ENCODE results near the gene SLC35G6.

The SLC35G6 gene

GRCh38 chr17:7512824-7513540 is 31.7 kb downstream of the SLC35G6 start:
- DNase-seq (ENCODE audit: insufficient read length), result no peak
- FAIRE-seq, result no peak
- TF ChIP-seq POLR2A (IDR thresholded peaks at IDR 0.05; ENCODE audit: low read depth, low read length) (no peak), POLR2AphosphoS5 (IDR thresholded peaks at IDR 0.05; ENCODE audit: low read depth, low read length) (peak; percentile 8; the same call in 1 of the 2 replicates)

GRCh38 chr17:7513850-7514419 is 32.7 kb downstream of the SLC35G6 start:
- no peak for FAIRE-seq
- DNase-seq (ENCODE audit: insufficient read length), result no peak
- TF ChIP-seq POLR2AphosphoS5 (IDR thresholded peaks at IDR 0.05; ENCODE audit: low read depth, low read length), result peak; percentile 33; the same call in 1 of the 2 replicates
- no peak for TF ChIP-seq POLR2A (IDR thresholded peaks at IDR 0.05; ENCODE audit: low read depth, low read length)

- TF ChIP-seq TAF1 (IDR thresholded peaks at IDR 0.05; ENCODE audit: borderline replicate concordance, low read depth, low read length) (no peak), POLR2A (IDR thresholded peaks at IDR 0.05; ENCODE audit: low read depth, low read length) (no peak), POLR2AphosphoS5 (IDR thresholded peaks at IDR 0.05; ENCODE audit: low read depth, low read length) (no peak)
- FAIRE-seq (no peak), DNase-seq (ENCODE audit: insufficient read length) (no peak)
Measured at GRCh38 chr17:7515911-7516610, 34.8 kb downstream of the SLC35G6 start.

GRCh38 chr17:7523033-7523432 is 41.8 kb downstream of the SLC35G6 start:
- TF ChIP-seq TAF1 (IDR thresholded peaks at IDR 0.05; ENCODE audit: borderline replicate concordance, low read depth, low read length) (no peak), POLR2A (IDR thresholded peaks at IDR 0.05; ENCODE audit: low read depth, low read length) (no peak), POLR2AphosphoS5 (IDR thresholded peaks at IDR 0.05; ENCODE audit: low read depth, low read length) (no peak)

GRCh38 chr17:7528842-7529241 is 47.6 kb downstream of the SLC35G6 start:
- FAIRE-seq (no peak), DNase-seq (ENCODE audit: insufficient read length) (no peak)
- TF ChIP-seq TAF1 (IDR thresholded peaks at IDR 0.05; ENCODE audit: borderline replicate concordance, low read depth, low read length) (no peak), POLR2A (IDR thresholded peaks at IDR 0.05; ENCODE audit: low read depth, low read length) (no peak), POLR2AphosphoS5 (IDR thresholded peaks at IDR 0.05; ENCODE audit: low read depth, low read length) (no peak)

More at GRCh38 chr17:7523033-7523432, 41.8 kb downstream of the SLC35G6 start:
- no peak for FAIRE-seq
- DNase-seq (ENCODE audit: insufficient read length), result no peak

- DNase-seq (ENCODE audit: insufficient read length) (no peak), FAIRE-seq (no peak)
- no peak for TF ChIP-seq TAF1 (IDR thresholded peaks at IDR 0.05; ENCODE audit: borderline replicate concordance, low read depth, low read length)
- TF ChIP-seq POLR2AphosphoS5 (IDR thresholded peaks at IDR 0.05; ENCODE audit: low read depth, low read length), result no peak
- no peak for TF ChIP-seq POLR2A (IDR thresholded peaks at IDR 0.05; ENCODE audit: low read depth, low read length)
Measured at GRCh38 chr17:7530023-7530900, 49.0 kb downstream of the SLC35G6 start.
